SK-N-SH (cell line): ENCODE data around the gene CCDC87.

Experiments
- CTCF ChIP-seq: fragments of 200-600 bp; sonication (generic); IDR thresholded peaks from 2 replicates; pipeline ENCODE4 v1.6.1; 2017; ENCODE audit warnings: antibody characterized with exemption, mild to moderate bottlenecking, moderate library complexity
- EP300 ChIP-seq, 2 experiments: IDR thresholded peaks; 2 replicates each; pipeline versions ENCODE4 v1.4.0 to v1.6.1; 2012; ENCODE audit warnings: borderline replicate concordance in 1 of 2, low read depth in 1 of 2, low read length in 1 of 2
- FOXM1 ChIP-seq: IDR thresholded peaks from 2 replicates; pipeline ENCODE4 v1.4.0; 2012; ENCODE audit warnings: low read depth, mild to moderate bottlenecking
- MXI1 ChIP-seq: IDR thresholded peaks from 2 replicates; pipeline ENCODE4 v1.6.1; 2012; ENCODE audit warnings: mild to moderate bottlenecking, low read depth, low read length, improper control_type of control experiment
- NRF1 ChIP-seq: IDR thresholded peaks from 2 replicates; pipeline ENCODE4 v1.6.1; 2012; ENCODE audit warnings: low read depth, mild to moderate bottlenecking, low read length
- RAD21 ChIP-seq: IDR thresholded peaks from 2 replicates; pipeline ENCODE4 v1.6.1; 2012; ENCODE audit warnings: mild to moderate bottlenecking, low read length
- RCOR1 ChIP-seq: fragments of 150-350 bp; IDR thresholded peaks from 2 replicates; pipeline ENCODE4 v1.6.1; 2017; ENCODE audit warnings: antibody characterized with exemption, low read length
- REST ChIP-seq: IDR thresholded peaks from 2 replicates; pipeline ENCODE4 v1.6.1; 2012; ENCODE audit warnings: mild to moderate bottlenecking, low read depth, low read length, moderate library complexity
- RXRA ChIP-seq: IDR thresholded peaks from 2 replicates; pipeline ENCODE4 v1.4.0; 2012; ENCODE audit warnings: low read depth, mild to moderate bottlenecking, borderline replicate concordance
- SIN3A ChIP-seq: IDR thresholded peaks from 2 replicates; pipeline ENCODE4 v1.6.1; 2012; ENCODE audit warnings: low read depth, mild to moderate bottlenecking, low read length, moderate library complexity, borderline replicate concordance
- TEAD4 ChIP-seq: IDR thresholded peaks from 2 replicates; pipeline ENCODE4 v1.4.0; 2012; ENCODE audit warnings: mild to moderate bottlenecking, borderline replicate concordance; ENCODE audit not compliant: insufficient read depth
- USF2 ChIP-seq: fragments of 150-350 bp; IDR thresholded peaks from 2 replicates; pipeline ENCODE4 v1.6.1; 2017; ENCODE audit warnings: antibody characterized with exemption, low read length, low read depth, borderline replicate concordance
- YY1 ChIP-seq: IDR thresholded peaks from 2 replicates; pipeline ENCODE4 v1.4.0; 2012; ENCODE audit warnings: low read depth, mild to moderate bottlenecking

GRCh38 chr11:66563832-66564231 lies 29.0 kb downstream of the CCDC87 start:
- TF ChIP-seq MXI1 (no peak), CTCF (no peak), YY1 (no peak), EP300 (IDR thresholded peaks at IDR 0.05; ENCODE audit: borderline replicate concordance in 1 of 2, low read depth in 1 of 2, low read length in 1 of 2) (no peak), REST (no peak), TEAD4 (no peak), RXRA (no peak), RCOR1 (no peak), NRF1 (no peak), USF2 (no peak), FOXM1 (no peak), RAD21 (no peak), SIN3A (no peak)
